Measurements from ENCODE around the gene MCM5.

Gene MCM5

GRCh38 chr22:35404176-35404575, 4.2 kb downstream of the MCM5 start:
- no peak for DNase-seq

DNA sequence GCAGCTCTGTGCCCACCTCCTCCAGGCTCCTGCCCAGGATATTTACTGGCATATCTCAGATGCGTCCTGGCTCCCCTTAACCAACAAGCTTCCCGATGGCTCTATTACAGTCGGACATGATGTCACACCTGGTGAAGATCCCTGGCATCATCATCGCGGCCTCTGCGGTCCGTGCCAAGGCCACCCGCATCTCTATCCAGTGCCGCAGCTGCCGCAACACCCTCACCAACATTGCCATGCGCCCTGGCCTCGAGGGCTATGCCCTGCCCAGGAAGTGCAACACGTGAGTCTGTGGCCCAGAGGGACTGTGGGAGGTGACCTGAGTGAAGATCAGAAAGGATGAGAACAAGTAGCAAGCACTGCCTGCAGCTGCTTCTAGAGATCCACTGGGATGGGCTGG, 6.5 kb downstream of the MCM5 start:
- no peak for DNase-seq

DNA sequence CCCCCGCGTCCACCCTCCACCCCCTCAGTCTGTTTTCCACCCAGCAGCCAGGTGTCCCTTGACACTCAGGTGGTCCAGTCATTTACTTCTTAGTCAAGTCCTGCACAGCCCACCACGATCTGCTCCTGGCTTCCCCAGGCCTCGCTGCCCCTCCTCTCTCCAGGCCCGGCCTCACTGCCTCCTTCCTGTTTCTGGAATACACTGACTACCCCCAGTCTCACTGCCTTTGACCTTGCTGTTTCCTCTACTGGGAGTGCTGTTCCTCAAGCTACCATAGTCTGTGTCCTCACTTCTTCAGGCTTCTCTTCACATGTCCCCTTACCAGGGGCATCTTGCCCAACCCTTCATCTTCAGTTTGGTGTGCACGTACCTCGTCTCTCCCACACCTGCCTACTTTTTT, 7.4 kb downstream of the MCM5 start:
- no peak for DNase-seq

- DNase-seq = no peak
Observed at GRCh38 chr22:35409783-35410662, 10.1 kb downstream of the MCM5 start.

- DNase-seq = no peak
Observed at GRCh38 chr22:35410663-35411034, 10.7 kb downstream of the MCM5 start.

DNA sequence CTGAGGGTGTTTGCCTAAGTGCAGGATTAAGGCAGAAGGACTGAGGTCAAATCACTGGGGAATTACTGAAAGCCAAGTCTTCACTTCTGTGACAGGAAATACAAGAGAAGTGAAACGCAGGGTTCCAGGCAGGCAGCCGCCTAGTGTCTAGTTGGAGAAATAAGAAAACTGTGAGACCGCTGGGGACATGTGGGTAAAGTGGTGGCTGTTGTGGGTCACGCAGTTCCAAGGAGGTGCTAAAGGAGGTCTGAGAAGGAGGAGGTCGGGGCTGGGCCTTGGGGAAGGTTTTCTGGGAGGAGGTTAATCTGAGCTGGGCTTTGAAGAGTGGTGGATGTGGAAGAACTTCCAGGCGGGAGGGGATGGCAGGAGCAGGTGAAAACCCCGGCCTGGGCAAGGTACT, 11.2 kb downstream of the MCM5 start:
- DNase-seq = no peak

DNA sequence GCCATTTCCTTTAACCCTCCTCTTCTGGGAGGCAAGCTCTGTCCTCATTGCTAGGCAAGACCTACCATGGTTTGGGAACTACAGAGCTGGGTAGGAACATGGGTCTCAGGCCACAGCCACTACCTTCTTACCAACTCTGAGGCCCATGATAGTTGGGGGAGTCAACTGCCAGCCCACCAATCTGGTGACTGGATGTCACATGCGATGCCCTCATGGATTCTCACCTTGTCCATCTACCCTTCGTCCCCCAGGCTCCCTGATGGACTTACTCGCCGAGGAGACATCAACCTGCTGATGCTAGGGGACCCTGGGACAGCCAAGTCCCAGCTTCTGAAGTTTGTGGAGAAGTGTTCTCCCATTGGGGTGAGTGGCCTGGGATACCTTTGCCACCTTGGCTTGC, 13.7 kb downstream of the MCM5 start:
- no peak for DNase-seq

- no peak for DNase-seq
Observed at GRCh38 chr22:35417606-35418005, 17.7 kb downstream of the MCM5 start.

- DNase-seq = no peak
Observed at GRCh38 chr22:35418088-35418487, 18.1 kb downstream of the MCM5 start.

- DNase-seq = no peak
Observed at GRCh38 chr22:35418731-35419130, 18.8 kb downstream of the MCM5 start.

DNA sequence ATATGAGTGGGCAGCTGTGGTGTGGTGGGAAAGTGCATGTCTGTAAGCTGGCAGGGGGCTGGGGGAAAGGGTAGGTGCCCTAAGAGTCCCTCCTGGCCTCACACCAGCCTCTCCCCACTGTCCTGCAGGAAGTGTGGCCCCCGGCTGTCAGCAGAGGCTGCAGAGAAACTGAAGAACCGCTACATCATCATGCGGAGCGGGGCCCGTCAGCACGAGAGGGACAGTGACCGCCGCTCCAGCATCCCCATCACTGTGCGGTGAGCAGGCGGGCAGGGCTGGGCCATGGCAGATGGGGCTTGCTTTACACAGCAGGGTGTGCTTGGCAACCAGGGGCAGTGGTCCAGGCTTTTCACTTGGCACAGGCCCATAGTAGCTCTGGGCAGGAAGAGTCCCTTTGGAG, 19.8 kb downstream of the MCM5 start:
- no peak for DNase-seq

- no peak for DNase-seq
Observed at GRCh38 chr22:35421121-35421520, 21.2 kb downstream of the MCM5 start.

- no peak for DNase-seq
Observed at GRCh38 chr22:35422145-35422544, 22.2 kb downstream of the MCM5 start.

GRCh38 chr22:35422936-35423335, 23.0 kb downstream of the MCM5 start:
- no peak for DNase-seq

DNA sequence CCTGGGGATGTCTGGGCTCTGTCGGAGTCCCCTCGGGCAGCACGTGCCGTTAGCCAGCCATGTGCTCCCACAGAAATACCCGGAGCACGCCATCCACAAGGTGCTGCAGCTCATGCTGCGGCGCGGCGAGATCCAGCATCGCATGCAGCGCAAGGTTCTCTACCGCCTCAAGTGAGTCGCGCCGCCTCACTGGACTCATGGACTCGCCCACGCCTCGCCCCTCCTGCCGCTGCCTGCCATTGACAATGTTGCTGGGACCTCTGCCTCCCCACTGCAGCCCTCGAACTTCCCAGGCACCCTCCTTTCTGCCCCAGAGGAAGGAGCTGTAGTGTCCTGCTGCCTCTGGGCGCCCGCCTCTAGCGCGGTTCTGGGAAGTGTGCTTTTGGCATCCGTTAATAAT, 24.1 kb downstream of the MCM5 start:
- DNase-seq = no peak

GRCh38 chr22:35424761-35425160, 24.8 kb downstream of the MCM5 start:
- DNase-seq = no peak

DNA sequence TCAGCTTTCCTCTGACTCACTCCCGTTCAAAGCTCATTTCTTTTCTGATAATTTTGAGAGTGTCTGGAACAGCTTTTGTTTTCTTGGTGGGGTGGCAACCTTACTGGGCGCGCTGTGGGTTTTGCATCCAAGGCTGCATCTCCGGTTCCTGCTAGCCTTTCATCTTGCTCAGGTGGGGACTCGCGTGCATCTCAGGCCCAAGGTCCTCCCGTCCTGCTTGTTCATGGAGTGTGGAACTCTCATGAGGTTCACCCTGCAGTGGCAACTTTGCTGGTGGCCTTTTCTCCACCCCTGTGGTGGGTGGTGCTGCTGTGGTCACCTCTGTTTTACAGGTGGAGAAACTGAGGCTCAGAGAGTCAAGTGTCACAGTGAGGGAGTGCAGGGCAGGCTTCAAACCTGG, 25.6 kb downstream of the MCM5 start:
- DNase-seq = no peak

- no peak for DNase-seq
Observed at GRCh38 chr22:35425971-35426800, 26.2 kb downstream of the MCM5 start.

- no peak for DNase-seq
Observed at GRCh38 chr22:35426801-35427140, 26.8 kb downstream of the MCM5 start.

DNA sequence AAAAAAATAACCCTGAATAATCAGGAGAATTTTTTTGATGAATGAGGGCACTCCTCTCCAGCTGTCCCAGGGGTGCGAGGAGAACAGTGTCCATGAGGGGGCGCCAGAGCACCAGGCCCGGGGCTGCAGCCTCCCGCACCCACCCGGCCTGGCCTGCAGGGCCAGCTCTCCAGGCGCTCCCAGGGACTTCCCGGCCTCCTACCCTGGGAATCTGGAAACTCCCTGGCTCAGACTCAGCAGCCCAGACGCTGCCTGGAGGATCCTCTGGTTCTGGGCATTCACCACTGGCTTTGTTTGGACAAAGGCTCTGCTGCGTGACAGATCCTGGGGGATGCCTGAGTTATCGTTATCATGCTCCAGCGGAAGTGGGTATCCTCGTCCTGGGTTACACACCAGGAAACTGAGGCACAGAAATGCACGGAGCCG, 31.0 kb downstream of the MCM5 start:
- no peak for DNase-seq

DNA sequence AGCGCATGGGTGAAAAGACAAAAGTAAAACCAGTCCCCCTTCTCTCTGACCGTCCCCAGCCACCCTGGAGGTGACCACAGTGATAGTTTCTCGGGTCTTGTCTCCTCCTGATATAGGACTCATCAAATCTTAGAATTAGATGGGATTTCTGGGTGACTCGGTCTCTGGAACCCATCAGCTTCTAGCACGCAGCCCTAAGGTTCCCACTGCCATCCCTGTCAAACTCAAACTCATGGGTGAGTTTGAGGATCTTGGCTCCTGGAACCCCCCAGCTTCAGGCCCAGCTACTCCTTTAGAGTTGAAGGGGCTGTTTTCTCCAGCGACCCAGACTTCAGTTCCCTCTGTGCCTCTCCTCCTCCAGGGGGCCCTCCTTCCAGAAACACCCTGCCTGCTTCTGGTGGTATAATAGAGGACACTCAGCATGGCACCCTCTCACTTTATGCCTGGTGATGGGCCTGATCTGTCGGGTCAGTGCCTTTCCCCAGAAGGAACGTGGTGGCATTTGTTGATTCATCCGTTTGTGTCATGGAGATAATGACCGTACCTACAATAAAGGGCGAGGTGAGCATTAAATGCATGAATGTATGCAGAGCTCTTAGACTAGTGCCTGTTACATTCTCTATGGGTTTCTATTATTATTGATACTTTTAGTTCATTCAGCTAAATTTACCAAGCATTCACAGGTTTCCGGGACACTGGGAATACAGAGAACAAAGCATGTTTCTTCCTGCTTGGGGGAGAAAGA, 31.7 kb downstream of the MCM5 start:
- no peak for DNase-seq

DNA sequence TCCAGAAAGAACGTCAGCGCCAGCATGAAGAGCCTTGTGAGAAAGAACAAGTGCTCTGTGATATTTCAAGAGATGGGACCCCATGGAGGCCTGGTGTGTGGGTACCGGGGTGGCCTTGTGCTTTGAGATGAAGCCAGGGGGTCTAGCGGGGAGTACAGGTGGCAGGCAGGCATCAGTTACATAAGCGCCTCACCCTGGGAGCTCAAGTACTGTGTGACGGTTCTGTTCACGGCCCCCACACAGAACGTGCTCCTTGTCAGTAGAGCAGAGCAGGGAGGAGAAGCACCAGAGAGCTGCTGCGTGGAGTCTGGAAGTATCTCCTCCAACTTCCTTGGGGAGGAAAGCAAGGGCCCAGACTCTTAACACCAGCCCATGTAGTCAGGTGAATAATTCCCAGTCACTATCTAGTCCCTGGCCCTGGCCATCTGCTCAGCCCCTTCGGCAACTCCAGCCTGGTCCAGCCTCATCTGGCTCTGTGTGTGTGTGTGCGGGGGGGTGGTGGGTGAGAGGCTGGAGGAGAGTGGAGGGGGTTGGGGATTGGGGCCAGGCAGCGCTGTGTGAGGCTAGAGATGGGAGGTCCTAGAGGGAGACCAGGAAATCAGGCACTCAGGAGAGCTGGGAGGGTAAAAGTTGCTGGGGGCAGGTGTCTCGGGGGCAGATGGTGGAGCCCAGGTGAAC, 32.4 kb downstream of the MCM5 start:
- DNase-seq = no peak

Data from NCI-H524 treated with DMSO at 0.1 percent for 48 hours (cell line).